Naive thymus-derived CD4-positive, alpha-beta T cell (primary cell): ENCODE data around the gene DLG2. TPM values are rescaled to one million over a fixed set of nuclear protein-coding genes. Genes with fewer than 3 reads are reported as not detected.

ENCODE experiments used
- ATAC-seq: fragments of 150-1000 bp; cut with Tn5 transposase; 2 replicates; pipeline ENCODE4 v1.10.0; 2021; ENCODE audit warnings: mild to moderate bottlenecking, moderate library complexity
- CTCF ChIA-PET: fragments of 350-600 bp; sonication (Branson Sonifier 250); formaldehyde crosslinking; loops from one replicate; lab custom pipeline; 2021; ENCODE audit warnings: antibody characterized with exemption; lab: Charles Lee
- POLR2A ChIA-PET: fragments of 350-600 bp; sonication (Branson Sonifier 250); formaldehyde crosslinking; loops from one replicate; lab custom pipeline; 2021; ENCODE audit warnings: antibody characterized with exemption, inconsistent platforms; lab: Charles Lee
- DNase-seq, 9 donors: peaks; one replicate each; pipeline versions ENCODE4 v3.0.0 to v3.0.0-alpha.2; 2020 to 2022; ENCODE audit warnings: mixed read lengths in 1 of 9
- H3K27ac ChIP-seq: one replicate; pipeline ENCODE4 v1.7.0; 2013; ENCODE audit warnings: mild to moderate bottlenecking, low read depth, low read length, moderate library complexity
- H3K27me3 ChIP-seq, 2 donors: one replicate each; pipeline ENCODE4 v1.7.0; 2013; ENCODE audit warnings: low read length in 2 of 2, mild to moderate bottlenecking in 2 of 2, moderate library complexity in 2 of 2; ENCODE audit not compliant: control insufficient read depth in 2 of 2, insufficient read depth in 2 of 2
- H3K36me3 ChIP-seq, 3 experiments: 1 replicate in 2 of 3; 2 replicates in 1 of 3; pipeline ENCODE4 v1.7.0; 2013; ENCODE audit warnings: low read length in 3 of 3, mild to moderate bottlenecking in 3 of 3, moderate library complexity in 1 of 3; ENCODE audit not compliant: insufficient read depth in 3 of 3, control insufficient read depth in 2 of 3
- H3K4me1 ChIP-seq, 2 donors: one replicate each; pipeline ENCODE4 v1.7.0; 2013; ENCODE audit warnings: low read length in 2 of 2, mild to moderate bottlenecking in 2 of 2, moderate library complexity in 1 of 2; ENCODE audit not compliant: control insufficient read depth in 2 of 2, insufficient read depth in 2 of 2
- H3K4me3 ChIP-seq: 2 replicates; pipeline ENCODE4 v1.7.0; 2013; ENCODE audit warnings: mild to moderate bottlenecking, low read length
- H3K9me3 ChIP-seq, 3 experiments: 1 replicate in 2 of 3; 2 replicates in 1 of 3; pipeline ENCODE4 v1.7.0; 2013; ENCODE audit warnings: low read length in 3 of 3; ENCODE audit not compliant: control insufficient read depth in 2 of 3
- H3K27ac Mint-ChIP-seq, 9 donors: one replicate each; pipeline ENCODE4 v1.8.0; 2020 to 2022; ENCODE audit warnings: mixed read lengths in 9 of 9, mild to moderate bottlenecking in 8 of 9, moderate library complexity in 5 of 9, inconsistent platforms in 2 of 9
- H3K27me3 Mint-ChIP-seq, 5 donors: one replicate each; pipeline ENCODE4 v1.8.0; 2021 to 2022; ENCODE audit warnings: mixed read lengths in 5 of 5, mild to moderate bottlenecking in 1 of 5
- H3K36me3 Mint-ChIP-seq, 5 donors: one replicate each; pipeline ENCODE4 v1.8.0; 2020 to 2022; ENCODE audit warnings: mixed read lengths in 5 of 5, mild to moderate bottlenecking in 3 of 5, inconsistent platforms in 1 of 5
- H3K4me1 Mint-ChIP-seq, 7 donors: one replicate each; pipeline ENCODE4 v1.8.0; 2020 to 2022; ENCODE audit warnings: mixed read lengths in 7 of 7, mild to moderate bottlenecking in 3 of 7, inconsistent platforms in 1 of 7
- H3K4me3 Mint-ChIP-seq, 10 donors: one replicate each; pipeline ENCODE4 v1.8.0; 2020 to 2022; ENCODE audit warnings: mild to moderate bottlenecking in 10 of 10, mixed read lengths in 10 of 10, moderate library complexity in 6 of 10, inconsistent platforms in 2 of 10
- H3K9me3 Mint-ChIP-seq, 11 donors: one replicate each; pipeline ENCODE4 v1.8.0; 2020 to 2022; ENCODE audit warnings: mixed read lengths in 11 of 11, mild to moderate bottlenecking in 4 of 11, inconsistent platforms in 1 of 11, moderate library complexity in 1 of 11
- intact Hi-C, 2 donors: fragments of 100-400 bp; cut with micrococcal nuclease; formaldehyde crosslinking; loops; one replicate each; pipeline ENCODE4 v1.15.1; 2023
- polyA plus RNA-seq, 2 donors: library from polyadenylated mRNA; unstranded; fragments of 300-500 nt; fragmentation: Illumina TruSeq; gene quantifications; one replicate each; pipeline ENCODE4 v1.2.3, GENCODE V29; 2021
- total RNA-seq, 6 experiments: library from RNA in 5 of 6; stranded (reverse) in 5 of 6; gene quantifications; 1 replicate in 5 of 6; 2 replicates in 1 of 6; pipeline ENCODE4 v1.2.3 and lab custom pipeline; 2021 to 2026

Gene DLG2
- total and polyA plus RNA-seq, 7 experiments from 2014 or later: 0.64 to 6.1 (median 3.7) TPM

DNA sequence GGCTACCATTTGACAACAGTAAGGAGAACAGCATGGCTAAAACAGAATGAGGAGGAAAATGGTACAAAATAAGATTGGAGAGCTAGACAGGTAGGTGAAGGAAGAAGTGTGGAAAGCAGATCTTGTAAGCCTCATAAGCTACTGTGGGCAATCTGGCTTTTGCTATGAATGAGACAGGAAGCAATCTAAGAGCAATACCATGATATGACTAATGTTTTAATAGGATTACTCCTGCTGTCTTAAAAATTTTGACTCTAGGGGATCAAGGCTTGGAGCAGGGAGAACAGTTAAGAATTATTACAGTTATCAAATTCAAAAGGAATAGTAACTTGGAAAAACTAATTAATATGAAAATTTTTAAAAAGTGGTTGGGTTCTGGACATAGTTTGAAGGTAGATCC lies 1174.9 kb downstream of the DLG2 start:
- peaks cover 0 to 27% (median 5%) of the 10 kb centered on the region in 11 donors for H3K9me3 Mint-ChIP-seq

DNA sequence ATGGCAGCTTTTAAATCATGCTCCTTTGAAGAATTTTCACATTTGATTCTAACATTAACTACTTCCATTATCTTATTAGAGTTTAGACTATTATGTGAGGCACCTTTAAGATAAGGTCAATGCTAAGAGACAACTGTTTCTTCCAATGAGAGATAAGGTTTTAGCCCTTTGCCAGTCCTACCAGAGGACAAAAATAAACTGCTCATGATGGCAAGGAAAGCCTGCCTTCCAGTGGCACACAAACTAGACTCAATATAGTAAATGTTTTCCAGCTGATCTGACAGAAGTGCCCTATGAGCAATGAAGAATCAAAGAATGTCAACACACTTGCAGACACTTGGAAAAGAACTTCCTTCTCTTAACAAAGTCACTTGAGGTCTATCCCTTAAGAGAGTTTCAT lies 1188.6 kb downstream of the DLG2 start:
- Mint-ChIP-seq H3K4me1 (no peaks in the 10 kb centered on the region), H3K4me3 (no peak overlapping the region), H3K27ac (no peak overlapping the region), H3K27me3 (no peaks in the 10 kb centered on the region), H3K9me3 (peaks cover 0 to 23% (median 6%) of the 10 kb centered on the region in 11 donors), H3K36me3 (no peaks in the 10 kb centered on the region)
- no peak overlapping the region for H3K27ac ChIP-seq
- no peak for DNase-seq
- ChIA-PET CTCF (no interaction called here), POLR2A (no interaction called here)
- no peaks in the 10 kb centered on the region for H3K36me3 ChIP-seq
- no peaks in the 10 kb centered on the region for H3K27me3 ChIP-seq
- intact Hi-C loops: no loop called here
- H3K4me3 ChIP-seq: no peak overlapping the region
- H3K4me1 ChIP-seq: no peaks in the 10 kb centered on the region
- H3K9me3 ChIP-seq: no peaks in the 10 kb centered on the region
- ATAC-seq: no peak

More for the DNA sequence above, 1174.9 kb downstream of the DLG2 start:
- Histone ChIP-seq H3K27ac (no peak overlapping the region), H3K9me3 (no peaks in the 10 kb centered on the region), H3K4me1 (no peaks in the 10 kb centered on the region), H3K36me3 (no peaks in the 10 kb centered on the region), H3K27me3 (no peaks in the 10 kb centered on the region), H3K4me3 (no peak overlapping the region)
- Mint-ChIP-seq H3K27me3 (no peaks in the 10 kb centered on the region), H3K4me1 (no peaks in the 10 kb centered on the region), H3K27ac (no peak overlapping the region), H3K36me3 (no peaks in the 10 kb centered on the region), H3K4me3 (no peak overlapping the region)
- DNase-seq (no peak), ATAC-seq (no peak)
- POLR2A ChIA-PET: no interaction called here
- intact Hi-C loops: no loop called here
- CTCF ChIA-PET: no interaction called here

- H3K36me3 ChIP-seq: no peaks in the 10 kb centered on the region
- CTCF ChIA-PET: no interaction called here
- H3K4me1 Mint-ChIP-seq: no peaks in the 10 kb centered on the region
- no peaks in the 10 kb centered on the region for H3K27me3 ChIP-seq
- no peak for DNase-seq
- H3K27ac Mint-ChIP-seq: no peak overlapping the region
- H3K9me3 Mint-ChIP-seq: peaks cover 0 to 23% (median 6%) of the 10 kb centered on the region in 11 donors
- intact Hi-C loops: no loop called here
- H3K27ac ChIP-seq: no peak overlapping the region
- POLR2A ChIA-PET: no interaction called here
- H3K9me3 ChIP-seq: no peaks in the 10 kb centered on the region
- no peak for ATAC-seq
- H3K4me1 ChIP-seq: no peaks in the 10 kb centered on the region
- no peak overlapping the region for H3K4me3 ChIP-seq
- no peaks in the 10 kb centered on the region for H3K36me3 Mint-ChIP-seq
- no peak overlapping the region for H3K4me3 Mint-ChIP-seq
- H3K27me3 Mint-ChIP-seq: no peaks in the 10 kb centered on the region
Measured at GRCh38 chr11:84437071-84437980, 1189.8 kb downstream of the DLG2 start.

DNA sequence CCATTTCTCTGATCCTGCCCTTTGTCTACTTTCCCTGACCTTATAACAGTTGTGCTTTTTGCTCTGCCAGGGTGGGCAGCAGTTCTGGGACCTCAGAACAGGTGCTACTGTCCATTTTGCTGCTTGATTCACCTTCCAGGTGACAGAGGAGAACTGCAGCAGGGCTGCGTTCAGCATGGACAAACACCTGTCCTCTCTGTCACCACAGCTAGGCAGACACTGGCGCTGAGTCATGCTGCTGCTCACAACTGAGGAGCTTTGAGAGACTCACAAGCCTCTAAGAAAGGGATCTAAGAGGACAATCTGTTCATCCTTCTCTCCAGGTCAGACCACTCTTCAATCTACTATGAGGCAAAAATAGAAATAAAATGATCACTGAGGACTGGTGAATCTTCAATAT lies 1196.5 kb downstream of the DLG2 start:
- DNase-seq (no peak), ATAC-seq (no peak)
- Histone ChIP-seq H3K27ac (no peak overlapping the region), H3K36me3 (no peaks in the 10 kb centered on the region), H3K4me1 (no peaks in the 10 kb centered on the region), H3K9me3 (no peaks in the 10 kb centered on the region), H3K4me3 (no peak overlapping the region), H3K27me3 (no peaks in the 10 kb centered on the region)
- Mint-ChIP-seq H3K4me3 (no peak overlapping the region), H3K4me1 (no peaks in the 10 kb centered on the region), H3K27ac (no peak overlapping the region), H3K36me3 (peaks cover 0 to 4% (median 0%) of the 10 kb centered on the region in 5 donors), H3K9me3 (peaks cover 0 to 9% (median 5%) of the 10 kb centered on the region in 11 donors), H3K27me3 (no peaks in the 10 kb centered on the region)
- POLR2A ChIA-PET: no interaction called here
- CTCF ChIA-PET: no interaction called here
- intact Hi-C loops: no loop called here

- DNase-seq: no peak
- no peaks in the 10 kb centered on the region for H3K36me3 ChIP-seq
- ChIA-PET CTCF (no interaction called here), POLR2A (no interaction called here)
- Mint-ChIP-seq H3K27me3 (no peaks in the 10 kb centered on the region), H3K4me1 (no peaks in the 10 kb centered on the region), H3K36me3 (no peaks in the 10 kb centered on the region), H3K9me3 (peaks cover 2 to 19% (median 9%) of the 10 kb centered on the region in 11 donors), H3K27ac (no peak overlapping the region), H3K4me3 (no peak overlapping the region)
- H3K27ac ChIP-seq: no peak overlapping the region
- no peak for ATAC-seq
- intact Hi-C loops: no loop called here
- H3K9me3 ChIP-seq: no peaks in the 10 kb centered on the region
- H3K4me1 ChIP-seq: no peaks in the 10 kb centered on the region
- H3K4me3 ChIP-seq: no peak overlapping the region
- H3K27me3 ChIP-seq: no peaks in the 10 kb centered on the region
Measured at GRCh38 chr11:84425673-84426072, 1201.5 kb downstream of the DLG2 start.

GRCh38 chr11:84420271-84420670 lies 1206.9 kb downstream of the DLG2 start:
- Mint-ChIP-seq H3K9me3 (peaks cover 0 to 31% (median 10%) of the 10 kb centered on the region in 11 donors), H3K4me3 (no peak overlapping the region), H3K27ac (no peak overlapping the region), H3K4me1 (no peaks in the 10 kb centered on the region), H3K36me3 (no peaks in the 10 kb centered on the region), H3K27me3 (no peaks in the 10 kb centered on the region)
- Histone ChIP-seq H3K27me3 (no peaks in the 10 kb centered on the region), H3K27ac (no peak overlapping the region), H3K4me1 (no peaks in the 10 kb centered on the region), H3K4me3 (no peak overlapping the region), H3K9me3 (peaks cover 0 to 4% (median 0%) of the 10 kb centered on the region in 3 experiments), H3K36me3 (no peaks in the 10 kb centered on the region)
- DNase-seq: no peak
- intact Hi-C loops: no loop called here
- ChIA-PET POLR2A (no interaction called here), CTCF (no interaction called here)
- no peak for ATAC-seq

DNA sequence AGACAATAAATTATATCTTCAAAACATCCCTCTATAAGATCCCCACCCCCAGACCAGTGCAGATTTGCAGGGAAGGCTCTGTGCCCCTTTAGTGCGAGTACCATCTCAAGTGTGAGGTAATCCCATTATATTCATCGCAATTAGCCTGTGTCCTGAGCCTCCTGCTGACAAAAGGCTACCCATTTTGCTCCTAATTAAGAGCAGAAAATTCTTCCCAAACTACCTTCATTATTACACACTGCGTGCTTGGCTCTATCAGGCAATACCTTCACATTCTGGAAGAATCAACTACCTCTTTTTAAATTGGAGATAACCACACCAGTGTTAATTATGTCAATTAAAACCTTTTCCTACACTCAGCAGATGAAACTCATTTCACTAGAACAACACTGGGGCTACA lies 1207.5 kb downstream of the DLG2 start:
- ChIA-PET CTCF (no interaction called here), POLR2A (no interaction called here)
- H3K4me1 ChIP-seq: no peaks in the 10 kb centered on the region
- H3K4me1 Mint-ChIP-seq: no peaks in the 10 kb centered on the region
- ATAC-seq (no peak), DNase-seq (no peak)
- peaks cover 0 to 4% (median 0%) of the 10 kb centered on the region in 3 experiments for H3K9me3 ChIP-seq
- H3K4me3 ChIP-seq: no peak overlapping the region
- H3K36me3 ChIP-seq: no peaks in the 10 kb centered on the region
- H3K9me3 Mint-ChIP-seq: peaks cover 0 to 25% (median 10%) of the 10 kb centered on the region in 11 donors
- H3K27ac Mint-ChIP-seq: no peak overlapping the region
- H3K27ac ChIP-seq: no peak overlapping the region
- no peaks in the 10 kb centered on the region for H3K27me3 ChIP-seq
- intact Hi-C loops: no loop called here
- H3K4me3 Mint-ChIP-seq: no peak overlapping the region
- H3K36me3 Mint-ChIP-seq: no peaks in the 10 kb centered on the region
- H3K27me3 Mint-ChIP-seq: no peaks in the 10 kb centered on the region
